Measurements from ENCODE around the gene GRM4.

DNA sequence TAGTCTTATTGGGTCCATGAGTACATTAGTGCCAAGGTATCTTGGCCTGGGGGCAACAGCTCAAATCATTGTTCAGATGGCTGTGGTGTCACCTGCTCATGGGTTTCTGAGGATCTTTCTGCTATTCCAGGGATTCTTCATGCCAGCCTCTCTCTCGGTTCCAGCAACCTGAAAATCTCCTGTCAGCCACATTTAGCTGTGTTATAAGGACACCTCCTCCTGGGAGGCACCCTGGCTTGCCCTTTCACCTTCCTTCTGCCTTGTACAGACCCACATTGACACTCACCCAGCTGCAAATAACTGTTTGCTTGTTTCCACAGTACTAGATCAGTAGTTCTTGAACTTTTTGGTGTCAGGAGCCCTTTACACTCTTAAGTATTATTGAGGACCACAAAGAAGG is 159.9 kb downstream of the GRM4 start:
- TF ChIP-seq CTCF (IDR thresholded peaks at IDR 0.05), result no peak
- no peak for TF ChIP-seq POLR2AphosphoS5 (IDR thresholded peaks at IDR 0.05)
- TF ChIP-seq EP300 (IDR thresholded peaks at IDR 0.05), result no peak
- TF ChIP-seq POLR2A (IDR thresholded peaks at IDR 0.05), result no peak
